Smooth muscle cell of the coronary artery (primary cell): ENCODE measurements around the gene ATAD3C. TPM values are rescaled to one million over a fixed set of nuclear protein-coding genes. Genes with fewer than 3 reads are reported as not detected.

Source experiments
- total RNA-seq: library from RNA; depleted of rRNA; stranded (reverse); fragments of >200 nt; gene quantifications from 2 replicates; pipeline ENCODE4 v1.2.3, GENCODE V29; 2014; ENCODE audit warnings: low replicate concordance

The ATAD3C gene, protein sequence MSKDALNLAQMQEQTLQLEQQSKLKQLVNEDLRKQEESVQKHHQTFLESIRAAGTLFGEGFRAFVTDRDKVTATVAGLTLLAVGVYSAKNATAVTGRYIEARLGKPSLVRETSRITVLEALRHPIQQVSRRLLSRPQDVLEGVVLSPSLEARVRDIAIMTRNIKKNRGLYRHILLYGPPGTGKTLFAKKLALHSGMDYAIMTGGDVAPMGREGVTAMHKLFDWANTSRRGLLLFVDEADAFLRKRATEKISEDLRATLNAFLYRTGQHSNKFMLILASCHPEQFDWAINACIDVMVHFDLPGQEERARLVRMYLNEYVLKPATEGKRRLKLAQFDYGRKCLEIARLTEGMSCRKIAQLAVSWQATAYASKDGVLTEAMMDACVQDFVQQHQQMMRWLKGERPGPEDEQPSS
- under 0.01 and 0.15 TPM in 2 replicates for total RNA-seq

GRCh38 chr1:1449099-1449739 is at the start of gene ATAD3C:
ATAD3C (plus strand) TSS chr1:1449689; CDS start chr1:1450684, 995 bp downstream.

GRCh38 chr1:1406821-1407635 is 42.5 kb upstream of the ATAD3C start, which contains the start of gene MRPL20:
MRPL20 (minus strand) TSS chr1:1407293; CDS start chr1:1407217, 76 bp downstream.

DNA sequence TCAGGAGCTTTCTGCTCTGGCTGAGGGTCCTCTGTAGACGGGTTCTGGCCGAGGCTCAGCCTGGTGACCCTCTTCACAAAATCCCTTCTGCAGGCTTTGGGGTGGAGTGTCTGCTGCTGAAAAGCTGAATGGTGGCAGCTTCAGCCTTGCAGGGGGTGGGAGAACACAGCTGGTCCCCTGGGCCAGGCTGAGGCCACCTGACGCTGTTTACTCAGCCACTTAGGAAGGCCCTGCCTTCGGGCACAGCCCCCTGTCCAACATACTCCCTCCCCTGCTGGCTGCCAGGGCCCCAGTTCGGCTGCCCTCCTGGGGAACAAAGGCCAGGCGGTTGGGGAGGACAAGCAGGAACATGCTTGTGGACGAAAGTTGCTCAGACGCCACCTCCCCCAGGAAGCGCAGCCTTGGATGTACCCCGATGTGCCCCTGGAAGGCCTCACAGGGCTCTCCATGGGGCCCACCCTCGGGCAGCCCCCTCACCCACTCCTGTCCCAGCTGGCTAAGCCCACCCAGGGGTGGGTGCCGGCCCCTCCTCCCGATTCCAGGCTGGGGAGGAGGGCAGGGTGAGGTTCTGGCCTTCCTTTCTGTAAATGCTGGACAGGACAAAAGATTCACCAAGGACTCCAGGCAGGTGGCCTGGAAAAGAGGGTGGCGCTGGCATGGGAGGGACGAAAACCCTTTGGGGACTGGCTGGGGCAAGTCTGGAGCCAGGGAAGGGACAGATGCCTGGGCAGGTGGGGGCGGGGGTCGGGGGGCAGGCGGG is 28.2 kb upstream of the ATAD3C start, which contains the start of gene ANKRD65:
ANKRD65 (minus strand) TSS at position 130 of the 760 bp plus-strand sequence. CDS start 271 bp downstream, outside the sequence.

DNA sequence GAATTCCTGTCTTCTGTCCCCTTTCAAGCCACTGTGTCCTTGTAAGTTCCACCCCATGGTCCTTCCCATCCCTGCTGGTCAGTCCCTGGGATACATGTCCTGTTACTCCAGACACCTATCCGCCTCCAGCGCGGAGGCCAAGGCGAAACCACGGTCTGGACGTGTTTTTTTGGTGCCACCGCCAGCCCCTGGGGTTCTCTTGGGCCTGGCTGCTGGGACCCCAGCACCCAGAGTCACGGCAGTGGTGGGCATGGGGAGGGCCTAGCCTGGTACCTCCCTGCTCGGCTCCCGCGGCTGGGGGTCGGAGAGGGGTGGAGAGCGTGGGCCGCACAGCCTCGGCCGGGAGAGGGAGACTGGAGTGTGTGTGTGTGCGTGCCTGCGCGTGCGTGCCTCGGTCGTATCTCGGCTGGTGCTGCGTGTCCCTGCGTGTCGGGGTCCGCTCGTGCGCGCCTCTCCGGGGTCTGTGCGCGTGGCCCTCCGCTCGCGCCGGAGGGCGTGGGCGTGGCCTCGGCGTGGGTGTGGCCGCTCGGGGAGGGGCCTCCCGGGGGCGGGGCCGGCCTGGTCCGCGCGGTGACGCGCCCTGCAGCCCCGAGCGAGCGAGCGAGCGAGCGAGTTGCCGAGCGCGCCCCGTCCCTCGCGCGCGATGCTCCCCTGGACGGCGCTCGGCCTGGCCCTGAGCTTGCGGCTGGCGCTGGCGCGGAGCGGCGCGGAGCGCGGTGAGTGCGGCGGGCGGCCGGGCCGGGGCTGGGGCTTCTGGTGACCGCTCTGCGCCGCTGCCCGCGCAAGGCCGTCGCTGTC is 14.2 kb upstream of the ATAD3C start, which contains the start of gene VWA1:
VWA1 (plus strand) TSS at position 585 of the 798 bp plus-strand sequence; CDS start at position 644, 59 bp downstream.

GRCh38 chr1:1471389-1472052 is 22.0 kb downstream of the ATAD3C start, which contains the start of gene ATAD3B:
ATAD3B (plus strand) TSS chr1:1471765; CDS start chr1:1471885, 120 bp downstream.

GRCh38 chr1:1511533-1512285 is 62.2 kb downstream of the ATAD3C start, which contains the start of gene ATAD3A:
ATAD3A (plus strand) TSS chr1:1512162; CDS start chr1:1512269, 107 bp downstream.

Other genes with a start within 250 kb of the ATAD3C start
- not detected in 2 replicates for gene TNFRSF18, start 243.1 kb upstream of the ATAD3C start, total RNA-seq
- gene TNFRSF4, start 235.5 kb upstream of the ATAD3C start, total RNA-seq, result not detected in 2 replicates
- 100 and 148 TPM in 2 replicates for gene SDF4, start 217.7 kb upstream of the ATAD3C start, total RNA-seq
- 9.9 and 24.7 TPM in 2 replicates for gene B3GALT6, start 217.5 kb upstream of the ATAD3C start, total RNA-seq
- 0.35 and 0.53 TPM in 2 replicates for gene C1QTNF12, start 203.0 kb upstream of the ATAD3C start, total RNA-seq
- 9.9 and 30.1 TPM in 2 replicates for gene UBE2J2, start 175.8 kb upstream of the ATAD3C start, total RNA-seq
- 0.38 and 0.47 TPM in 2 replicates for gene SCNN1D, start 169.3 kb upstream of the ATAD3C start, total RNA-seq
- gene ACAP3, start 141.8 kb upstream of the ATAD3C start, total RNA-seq, result 22.7 and 64.0 TPM in 2 replicates
- gene PUSL1, start 141.1 kb upstream of the ATAD3C start, total RNA-seq, result 4.7 and 14.8 TPM in 2 replicates
- 52.0 and 105 TPM in 2 replicates for gene INTS11, start 125.0 kb upstream of the ATAD3C start, total RNA-seq
- 4.3 and 8.5 TPM in 2 replicates for gene CPTP, start 124.9 kb upstream of the ATAD3C start, total RNA-seq
- 0.15 and 0.35 TPM in 2 replicates for gene TAS1R3, start 118.4 kb upstream of the ATAD3C start, total RNA-seq
- 72.2 and 104 TPM in 2 replicates for gene DVL1, start 100.3 kb upstream of the ATAD3C start, total RNA-seq
- 200 and 222 TPM in 2 replicates for gene MXRA8, start 91.1 kb upstream of the ATAD3C start, total RNA-seq
- 51.0 and 109 TPM in 2 replicates for gene AURKAIP1, start 74.5 kb upstream of the ATAD3C start, total RNA-seq
- gene CCNL2, start 50.4 kb upstream of the ATAD3C start, total RNA-seq, result 92.2 and 99.7 TPM in 2 replicates
- 59.4 and 118 TPM in 2 replicates for gene MRPL20, start 42.4 kb upstream of the ATAD3C start, total RNA-seq
- 0.23 TPM in 2 replicates for gene ANKRD65, start 28.4 kb upstream of the ATAD3C start, total RNA-seq
- 1.5 and 1.6 TPM in 2 replicates for gene VWA1, start 14.0 kb upstream of the ATAD3C start, total RNA-seq
- 15.9 and 18.1 TPM in 2 replicates for gene ATAD3B, start 22.1 kb downstream of the ATAD3C start, total RNA-seq
- 20.5 and 40.8 TPM in 2 replicates for gene ATAD3A, start 62.5 kb downstream of the ATAD3C start, total RNA-seq
- 1.6 and 5.6 TPM in 2 replicates for gene TMEM240, start 90.9 kb downstream of the ATAD3C start, total RNA-seq
- gene SSU72, start 125.2 kb downstream of the ATAD3C start, total RNA-seq, result 24.2 and 47.0 TPM in 2 replicates
- gene FNDC10, start 150.4 kb downstream of the ATAD3C start, total RNA-seq, result 0.45 and 0.82 TPM in 2 replicates
- gene MIB2, start 165.8 kb downstream of the ATAD3C start, total RNA-seq, result 60.0 and 184 TPM in 2 replicates
- 2.1 and 4.7 TPM in 2 replicates for gene MMP23B, start 182.5 kb downstream of the ATAD3C start, total RNA-seq
- gene CDK11B, start 209.3 kb downstream of the ATAD3C start, total RNA-seq, result 8.8 and 9.0 TPM in 2 replicates
- gene SLC35E2B, start 243.1 kb downstream of the ATAD3C start, total RNA-seq, result 19.3 and 24.9 TPM in 2 replicates